Activated naive CD4-positive, alpha-beta T cell treated with anti-CD3 and anti-CD28 coated beads for 36 hours (primary cell): Measurements from ENCODE around the gene CLDN3. TPM values are rescaled to one million over a fixed set of nuclear protein-coding genes. Genes with fewer than 3 reads are reported as not detected.

Source experiments
- CTCF ChIA-PET: fragments of 350-600 bp; sonication (Branson Sonifier 250); formaldehyde crosslinking; loops from one replicate; lab custom pipeline; 2021; ENCODE audit warnings: antibody characterized with exemption; lab: Charles Lee
- DNase-seq: peaks from one replicate; pipeline ENCODE4 v3.0.0-alpha.2; 2020
- H3K27ac Mint-ChIP-seq: one replicate; pipeline ENCODE4 v1.8.0; 2021; ENCODE audit warnings: mild to moderate bottlenecking, mixed read lengths
- H3K27me3 Mint-ChIP-seq: one replicate; pipeline ENCODE4 v1.8.0; 2021; ENCODE audit warnings: low read depth, mixed read lengths
- H3K36me3 Mint-ChIP-seq: one replicate; pipeline ENCODE4 v1.8.0; 2021; ENCODE audit warnings: low read depth, mixed read lengths
- H3K4me1 Mint-ChIP-seq: one replicate; pipeline ENCODE4 v1.8.0; 2021; ENCODE audit warnings: low read depth, mixed read lengths
- H3K4me3 Mint-ChIP-seq: one replicate; pipeline ENCODE4 v1.8.0; 2021; ENCODE audit warnings: mild to moderate bottlenecking, moderate library complexity, mixed read lengths
- H3K9me3 Mint-ChIP-seq: one replicate; pipeline ENCODE4 v1.8.0; 2021; ENCODE audit warnings: mixed read lengths
- intact Hi-C: fragments of 100-400 bp; cut with micrococcal nuclease; formaldehyde crosslinking; loops from one replicate; pipeline ENCODE4 v1.15.1; 2023
- total RNA-seq, 2 experiments: library from RNA; stranded (reverse); gene quantifications; one replicate each; pipeline ENCODE4 v1.2.3, GENCODE V29; 2021

The CLDN3 gene
- total RNA-seq, 2 experiments from 2014 or later = not detected

- Mint-ChIP-seq H3K27me3 (no peaks in the 10 kb centered on the region), H3K4me3 (peak overlapping the region; percentile 18), H3K36me3 (peaks cover 5% of the 10 kb centered on the region), H3K9me3 (no peaks in the 10 kb centered on the region), H3K4me1 (peaks cover 11% of the 10 kb centered on the region), H3K27ac (no peak overlapping the region)
- CTCF ChIA-PET = interaction anchor here (0.6 to 1.7 kb wide), 3 partner anchors 15 to 116 kb away, joined by 3 to 5 read pairs (median 3); no protein-coding TSS in a partner anchor
- no peak for DNase-seq
- intact Hi-C loops = no loop called here
Measured at GRCh38 chr7:73740212-73740611, 29.9 kb downstream of the CLDN3 start.

GRCh38 chr7:73739387-73739767 lies 30.7 kb downstream of the CLDN3 start:
- peak overlapping the region; percentile 97 for H3K4me3 Mint-ChIP-seq
- H3K27me3 Mint-ChIP-seq = no peaks in the 10 kb centered on the region
- peak overlapping the region; percentile 81 for H3K27ac Mint-ChIP-seq
- no peak for DNase-seq
- H3K9me3 Mint-ChIP-seq = no peaks in the 10 kb centered on the region
- peaks cover 5% of the 10 kb centered on the region for H3K36me3 Mint-ChIP-seq
- intact Hi-C loops = loop anchor here (2.0 to 5.0 kb wide), 3 partner anchors 103 to 345 kb away; partner anchors contain the start of genes ELN and METTL27
- H3K4me1 Mint-ChIP-seq = peaks cover 14% of the 10 kb centered on the region
- CTCF ChIA-PET = interaction anchor here (0.6 to 1.7 kb wide), 5 partner anchors 14 to 160 kb away, joined by 3 to 6 read pairs (median 5); partner anchors contain the start of gene TBL2

DNA sequence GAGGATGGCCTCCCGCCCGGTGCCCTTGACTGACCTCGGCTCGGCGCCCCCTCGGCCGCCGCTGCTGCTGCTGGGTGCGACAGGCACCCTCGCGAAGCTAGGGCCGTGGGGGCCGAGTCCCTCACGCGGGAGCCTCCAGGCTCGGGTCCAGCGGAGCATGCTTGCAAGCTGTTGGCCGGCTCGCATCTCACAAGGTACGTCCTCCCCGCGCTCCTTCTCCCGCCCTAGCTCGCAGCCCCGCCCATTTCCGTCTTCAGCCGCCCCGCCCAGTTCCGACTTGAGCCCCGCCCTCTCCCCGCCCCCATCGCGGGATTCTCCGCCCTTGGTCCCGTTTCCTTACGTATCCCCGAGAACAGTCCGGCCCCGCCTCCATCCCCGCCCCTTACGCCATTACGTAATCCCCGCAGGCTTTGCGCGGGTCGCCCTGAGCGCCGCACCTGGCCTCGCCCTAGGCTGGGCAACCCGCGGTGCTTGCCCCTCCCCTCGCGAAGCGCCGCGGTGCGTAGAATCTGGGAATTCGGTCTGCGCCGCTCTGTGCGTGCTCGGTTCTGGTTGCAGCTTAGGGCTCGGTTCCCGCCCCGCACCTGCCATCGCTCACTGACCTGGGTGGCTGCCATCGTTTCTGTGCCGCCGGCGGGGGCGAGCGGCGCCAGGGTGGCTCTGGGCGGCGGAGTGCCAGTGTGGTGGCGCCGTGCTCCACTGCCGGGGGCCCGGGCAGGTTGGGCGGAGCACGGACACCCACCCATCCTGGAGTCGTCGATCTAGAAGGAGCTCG lies 31.3 kb downstream of the CLDN3 start, which contains the start of gene ABHD11:
TSS of gene ABHD11 (minus strand) at position 191 of the 775 bp plus-strand sequence. CDS start at position 159, 32 bp downstream.
- CTCF ChIA-PET = interaction anchor here (0.6 to 1.7 kb wide), 10 partner anchors 9 to 248 kb away, joined by 3 to 6 read pairs (median 4); partner anchors contain the start of gene TBL2
- intact Hi-C loops = loop anchor here (1.0 to 5.0 kb wide), 11 partner anchors 19 to 346 kb away; partner anchors contain the start of genes BAZ1B, BCL7B, BUD23 and DNAJC30
- H3K27me3 Mint-ChIP-seq = no peaks in the 10 kb centered on the region
- peak; percentile 98 for DNase-seq
- H3K4me3 Mint-ChIP-seq = peak within 1 kb of the TSS; percentile 97
- H3K9me3 Mint-ChIP-seq = no peaks in the 10 kb centered on the region
- peaks cover 14% of the 10 kb centered on the region for H3K4me1 Mint-ChIP-seq
- peaks cover 5% of the 10 kb centered on the region for H3K36me3 Mint-ChIP-seq
- H3K27ac Mint-ChIP-seq = peak within 1 kb of the TSS; percentile 90

DNA sequence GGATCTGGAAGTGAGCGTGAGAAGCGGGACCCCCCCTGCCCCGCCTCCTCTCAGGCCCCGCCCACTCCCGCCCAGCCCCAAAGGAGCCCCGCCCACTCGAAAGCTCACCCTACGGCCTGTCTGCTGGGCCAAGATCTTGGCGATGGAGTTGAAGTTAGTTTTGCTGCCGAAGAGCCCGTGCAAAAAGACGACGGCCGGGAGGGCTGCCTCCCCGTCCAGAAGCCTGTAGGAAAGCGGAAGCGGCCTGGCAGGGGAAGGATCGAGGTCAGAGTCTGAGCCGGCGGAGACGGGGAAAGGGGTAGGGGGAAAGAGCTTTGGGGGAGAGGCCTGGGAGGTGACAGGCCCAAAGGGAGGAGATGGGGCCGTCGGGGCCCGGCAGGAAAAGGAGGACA lies 31.9 kb downstream of the CLDN3 start:
- peaks cover 5% of the 10 kb centered on the region for H3K36me3 Mint-ChIP-seq
- CTCF ChIA-PET = interaction anchor here (0.6 to 1.7 kb wide), 6 partner anchors 9 to 248 kb away, joined by 3 to 6 read pairs (median 4); no protein-coding TSS in a partner anchor
- intact Hi-C loops = loop anchor here (1.0 to 5.0 kb wide), 11 partner anchors 19 to 347 kb away; partner anchors contain the start of genes BAZ1B, BCL7B, BUD23 and DNAJC30
- DNase-seq = peak; percentile 72
- no peaks in the 10 kb centered on the region for H3K27me3 Mint-ChIP-seq
- no peaks in the 10 kb centered on the region for H3K9me3 Mint-ChIP-seq
- peak overlapping the region; percentile 90 for H3K27ac Mint-ChIP-seq
- peaks cover 14% of the 10 kb centered on the region for H3K4me1 Mint-ChIP-seq
- peak overlapping the region; percentile 97 for H3K4me3 Mint-ChIP-seq

DNA sequence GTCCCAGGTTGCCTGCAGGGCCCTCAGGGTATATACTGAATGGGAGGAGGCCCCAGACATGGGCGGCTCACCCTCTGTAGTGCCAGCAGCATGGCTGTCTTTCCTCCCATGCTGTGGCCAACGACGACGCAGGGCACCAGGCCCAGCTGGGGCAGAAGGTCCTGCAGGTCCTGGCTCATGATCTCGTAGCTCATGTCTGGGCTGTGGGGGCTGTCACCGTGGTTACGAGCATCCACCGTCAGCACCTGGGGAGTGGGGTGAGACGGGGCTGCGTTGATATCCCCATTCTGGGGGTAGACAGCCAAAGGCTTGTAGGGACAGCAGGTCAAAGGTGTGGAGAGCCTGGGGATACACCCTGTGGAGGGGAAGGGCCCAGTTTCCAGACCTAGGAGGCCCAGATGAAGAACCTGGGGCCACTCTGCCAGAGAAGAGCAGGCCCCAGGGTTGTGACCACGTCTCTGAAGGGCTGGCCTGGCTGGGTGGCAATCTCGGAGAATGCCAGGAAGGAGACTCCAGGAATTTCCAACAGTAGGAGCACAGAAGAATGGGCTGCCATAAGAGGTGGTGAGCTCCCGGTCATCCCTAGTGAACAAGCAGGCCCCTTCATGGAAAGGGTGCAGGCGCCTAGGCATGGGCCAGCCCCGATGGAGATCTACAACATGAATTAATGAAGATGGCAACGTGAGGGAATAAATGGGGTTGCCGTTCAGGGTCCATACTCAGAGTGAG lies 32.4 kb downstream of the CLDN3 start:
- Mint-ChIP-seq H3K36me3 (peaks cover 5% of the 10 kb centered on the region), H3K27ac (peak overlapping the region; percentile 68), H3K4me3 (peak overlapping the region; percentile 97), H3K27me3 (no peaks in the 10 kb centered on the region), H3K4me1 (peaks cover 14% of the 10 kb centered on the region), H3K9me3 (no peaks in the 10 kb centered on the region)
- DNase-seq = no peak
- intact Hi-C loops = loop anchor here (1.0 to 5.0 kb wide), 11 partner anchors 18 to 347 kb away; partner anchors contain the start of genes BAZ1B, BCL7B, BUD23 and DNAJC30
- CTCF ChIA-PET = interaction anchor here (0.6 to 1.7 kb wide), 8 partner anchors 8 to 247 kb away, joined by 3 to 6 read pairs (median 4); no protein-coding TSS in a partner anchor

GRCh38 chr7:73736885-73737284 lies 33.2 kb downstream of the CLDN3 start:
- DNase-seq = no peak
- no peak overlapping the region for H3K4me3 Mint-ChIP-seq
- intact Hi-C loops = loop anchor here (5.0 kb wide), 1 partner anchor 290 kb away; the partner anchor contains the start of gene ELN
- CTCF ChIA-PET = interaction anchor here (1.1 to 1.6 kb wide), 2 partner anchors 128 to 130 kb away, joined by 3 to 6 read pairs; no protein-coding TSS in a partner anchor
- no peaks in the 10 kb centered on the region for H3K9me3 Mint-ChIP-seq
- peaks cover 5% of the 10 kb centered on the region for H3K36me3 Mint-ChIP-seq
- H3K27ac Mint-ChIP-seq = no peak overlapping the region
- no peaks in the 10 kb centered on the region for H3K27me3 Mint-ChIP-seq
- peaks cover 14% of the 10 kb centered on the region for H3K4me1 Mint-ChIP-seq

GRCh38 chr7:73735528-73735905 lies 34.6 kb downstream of the CLDN3 start:
- no peak for DNase-seq
- peaks cover 5% of the 10 kb centered on the region for H3K36me3 Mint-ChIP-seq
- H3K4me3 Mint-ChIP-seq = no peak overlapping the region
- H3K9me3 Mint-ChIP-seq = no peaks in the 10 kb centered on the region
- H3K27ac Mint-ChIP-seq = no peak overlapping the region
- CTCF ChIA-PET = interaction anchor here (0.6 to 4.9 kb wide), 9 partner anchors 10 to 208 kb away, joined by 3 to 36 read pairs (median 3); no protein-coding TSS in a partner anchor
- H3K27me3 Mint-ChIP-seq = no peaks in the 10 kb centered on the region
- peaks cover 14% of the 10 kb centered on the region for H3K4me1 Mint-ChIP-seq
- intact Hi-C loops = loop anchor here (5.0 kb wide), 1 partner anchor 292 kb away; the partner anchor contains the start of gene ELN

- Mint-ChIP-seq H3K4me3 (no peak overlapping the region), H3K4me1 (peaks cover 14% of the 10 kb centered on the region), H3K36me3 (peaks cover 5% of the 10 kb centered on the region), H3K9me3 (no peaks in the 10 kb centered on the region), H3K27me3 (no peaks in the 10 kb centered on the region), H3K27ac (peak overlapping the region; percentile 42)
- CTCF ChIA-PET = interaction anchor here (0.7 to 4.9 kb wide), 18 partner anchors 9 to 148 kb away, joined by 3 to 36 read pairs (median 3); no protein-coding TSS in a partner anchor
- intact Hi-C loops = loop anchor here (1.0 to 5.0 kb wide), 4 partner anchors 120 to 411 kb away; partner anchors contain the start of gene ELN
- peak; percentile 89 for DNase-seq
Measured at GRCh38 chr7:73734619-73735527, 35.2 kb downstream of the CLDN3 start.

DNA sequence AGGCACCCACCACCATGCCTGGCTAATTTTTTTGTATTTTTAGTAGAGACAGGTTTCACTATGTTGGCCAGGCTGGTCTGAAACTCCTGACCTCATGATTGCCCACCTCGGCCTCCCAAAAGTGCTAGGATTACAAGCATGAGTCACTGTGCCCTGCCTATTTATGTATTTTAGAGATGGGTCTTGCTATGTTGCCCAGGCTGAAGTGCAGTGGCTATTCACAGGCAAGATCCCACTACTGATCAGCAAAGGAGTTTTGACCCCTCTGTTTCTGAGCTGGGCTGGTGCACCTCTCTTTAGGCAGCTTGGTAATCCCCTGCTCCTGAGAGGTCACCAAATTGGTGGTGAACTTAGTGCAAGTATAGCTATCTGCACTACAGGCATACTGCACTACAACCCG lies 37.7 kb downstream of the CLDN3 start:
- no peak overlapping the region for H3K4me3 Mint-ChIP-seq
- no peaks in the 10 kb centered on the region for H3K9me3 Mint-ChIP-seq
- CTCF ChIA-PET = interaction anchor here (0.7 to 4.9 kb wide), 4 partner anchors 10 to 125 kb away, joined by 3 to 36 read pairs (median 5); no protein-coding TSS in a partner anchor
- H3K27ac Mint-ChIP-seq = no peak overlapping the region
- H3K36me3 Mint-ChIP-seq = peaks cover 3% of the 10 kb centered on the region
- intact Hi-C loops = no loop called here
- peaks cover 6% of the 10 kb centered on the region for H3K4me1 Mint-ChIP-seq
- DNase-seq = no peak
- H3K27me3 Mint-ChIP-seq = peaks cover 6% of the 10 kb centered on the region

DNA sequence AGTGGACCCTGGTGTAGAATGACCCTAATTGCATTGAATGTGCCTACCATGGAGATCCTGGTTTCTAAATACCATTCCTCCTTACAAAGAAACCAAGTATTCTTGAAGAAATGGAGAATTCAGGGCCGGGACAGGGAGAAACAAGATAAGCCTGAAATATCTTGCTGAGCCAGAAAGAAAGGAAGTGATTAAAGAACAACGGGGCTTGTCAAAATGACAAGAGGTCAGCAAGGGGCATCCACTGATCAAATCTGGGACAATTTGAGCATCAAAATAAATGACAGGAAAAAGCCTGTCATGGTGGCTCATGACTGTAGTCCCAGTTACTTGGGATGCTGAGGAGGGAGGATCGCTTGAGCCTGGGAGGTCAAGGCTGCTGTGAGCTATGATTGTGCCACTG lies 39.6 kb downstream of the CLDN3 start:
- Mint-ChIP-seq H3K36me3 (no peaks in the 10 kb centered on the region), H3K27ac (no peak overlapping the region), H3K27me3 (peaks cover 6% of the 10 kb centered on the region), H3K4me1 (peaks cover 3% of the 10 kb centered on the region), H3K4me3 (no peak overlapping the region), H3K9me3 (no peaks in the 10 kb centered on the region)
- CTCF ChIA-PET = interaction anchor here (0.7 kb wide), 2 partner anchors 120 to 304 kb away, joined by 3 to 4 read pairs; no protein-coding TSS in a partner anchor
- no peak for DNase-seq
- intact Hi-C loops = no loop called here
